ENCODE measurements around the gene PNLIPRP1.

The PNLIPRP1 gene

DNA sequence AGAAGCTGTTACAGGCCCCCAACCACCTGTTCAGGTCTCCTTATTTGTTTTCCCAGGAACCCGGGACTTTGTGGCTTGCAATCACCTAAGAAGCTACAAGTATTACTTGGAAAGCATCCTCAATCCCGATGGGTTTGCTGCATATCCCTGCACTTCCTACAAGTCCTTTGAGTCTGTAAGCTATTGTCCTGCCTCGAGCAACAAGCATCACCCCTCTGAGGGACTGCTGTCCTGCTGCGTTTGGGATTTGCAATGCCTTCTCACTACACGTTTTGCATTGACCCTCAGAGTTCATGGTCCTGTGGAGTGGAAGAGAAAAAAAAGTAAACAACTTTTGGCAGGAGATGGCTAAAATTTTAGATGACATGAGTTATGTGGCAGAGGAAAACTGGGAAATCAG lies 9.2 kb downstream of the PNLIPRP1 start:
- no peak for DNase-seq (ENCODE audit: low read depth)

GRCh38 chr10:116602648-116603400 lies 12.1 kb downstream of the PNLIPRP1 start:
- no peak for DNase-seq (ENCODE audit: low read depth)

DNA sequence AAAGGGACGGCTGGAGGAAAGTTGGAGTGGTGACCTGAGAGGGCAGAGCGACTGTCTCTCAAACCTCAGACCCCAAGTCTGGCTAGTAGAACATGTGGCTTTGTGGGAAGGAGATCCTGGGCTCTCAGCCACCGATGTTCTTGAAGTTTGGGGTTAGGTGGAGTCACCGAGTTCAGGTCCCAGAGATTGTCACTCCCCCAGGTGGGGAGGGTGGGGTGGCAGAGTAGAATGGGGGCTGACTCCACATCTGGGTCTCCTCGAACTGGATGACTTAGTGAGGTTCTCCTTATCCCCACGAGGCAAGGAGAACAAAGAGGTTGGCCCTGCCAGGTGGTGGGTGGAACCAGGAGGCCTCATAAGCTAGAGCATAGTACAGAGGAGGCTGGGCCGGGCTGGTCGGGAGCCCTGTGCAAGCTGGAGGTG lies 15.3 kb downstream of the PNLIPRP1 start:
- no peak for DNase-seq (ENCODE audit: low read depth)

- no peak for DNase-seq (ENCODE audit: low read depth)
Measured at GRCh38 chr10:116607336-116607735, 16.6 kb downstream of the PNLIPRP1 start.

GRCh38 chr10:116608686-116609594 lies 18.2 kb downstream of the PNLIPRP1 start:
- DNase-seq (ENCODE audit: low read depth): no peak

DNA sequence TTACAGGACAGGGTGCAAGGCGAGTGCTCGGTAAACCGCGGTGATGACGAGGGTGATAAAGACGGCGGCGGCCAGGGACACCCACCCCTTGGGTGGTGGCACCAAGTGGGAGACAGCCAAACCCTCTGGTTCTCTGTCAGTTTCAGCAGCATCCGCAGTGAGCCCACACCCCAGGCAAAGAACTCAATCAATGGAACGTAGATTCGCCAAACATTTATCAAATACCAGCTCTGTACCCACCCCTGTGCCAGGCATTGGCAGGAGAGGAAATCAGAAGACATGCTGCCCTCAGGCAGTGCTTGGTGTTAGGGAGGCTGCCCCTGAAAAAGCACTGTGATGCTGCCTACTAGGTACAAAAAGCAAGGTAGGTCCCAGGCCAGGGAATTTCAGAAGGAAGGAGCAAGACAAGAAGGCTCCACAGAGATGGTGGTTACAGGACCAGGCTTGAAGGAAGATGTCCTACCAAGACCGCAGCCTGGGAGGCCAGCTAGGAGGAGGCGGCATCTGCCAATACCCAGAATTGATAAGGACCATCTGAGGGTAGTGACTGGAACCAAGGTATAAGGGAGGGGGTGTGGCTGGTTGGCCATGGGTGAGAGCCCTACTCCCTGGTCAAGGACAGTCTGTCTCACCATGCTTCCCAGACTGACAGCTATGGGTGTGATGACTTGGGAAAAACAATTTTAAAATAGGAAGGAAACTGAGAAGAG lies 19.8 kb downstream of the PNLIPRP1 start:
- DNase-seq (ENCODE audit: low read depth): no peak

DNA sequence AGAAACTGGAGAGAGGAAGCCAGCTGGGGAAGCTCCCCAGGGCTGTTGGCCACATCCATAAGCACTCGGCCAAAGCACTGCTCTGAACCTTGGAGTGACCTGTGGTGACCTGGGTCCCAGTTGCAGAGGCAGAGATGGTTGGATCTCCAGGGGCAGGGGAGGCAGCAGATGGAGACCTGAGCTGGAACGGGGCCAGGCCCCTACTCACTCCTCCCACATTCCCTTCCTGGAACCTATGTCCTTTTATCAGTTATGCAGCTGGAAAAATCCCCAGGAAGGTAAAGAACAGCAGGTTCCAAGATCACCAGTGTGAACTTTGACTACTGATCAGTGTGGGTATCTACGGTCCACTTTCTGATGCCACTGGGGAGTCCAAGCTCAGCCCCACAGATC lies 20.4 kb downstream of the PNLIPRP1 start:
- no peak for DNase-seq (ENCODE audit: low read depth)

- DNase-seq (ENCODE audit: low read depth): no peak
Measured at GRCh38 chr10:116612107-116612769, 21.5 kb downstream of the PNLIPRP1 start.

DNA sequence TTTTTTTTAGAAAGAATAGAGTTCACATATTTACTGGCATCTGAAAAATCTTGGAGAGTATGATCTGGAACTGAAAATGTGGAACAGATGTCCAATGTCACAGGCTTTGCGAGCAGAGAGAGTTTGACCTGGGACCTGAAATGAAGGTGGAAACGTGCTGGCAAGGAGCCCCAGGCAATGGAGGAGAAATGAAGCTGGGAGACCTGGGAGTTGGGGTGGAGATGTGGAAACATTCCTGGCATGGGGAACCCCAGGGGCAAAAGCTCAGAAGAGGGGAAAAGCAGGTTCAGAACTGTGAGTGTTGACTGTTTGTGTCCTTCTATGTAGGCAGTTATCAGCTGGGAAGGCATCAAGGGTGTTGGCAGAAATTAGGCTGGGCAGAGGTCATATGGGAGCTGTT lies 22.7 kb downstream of the PNLIPRP1 start:
- DNase-seq (ENCODE audit: low read depth): no peak

DNA sequence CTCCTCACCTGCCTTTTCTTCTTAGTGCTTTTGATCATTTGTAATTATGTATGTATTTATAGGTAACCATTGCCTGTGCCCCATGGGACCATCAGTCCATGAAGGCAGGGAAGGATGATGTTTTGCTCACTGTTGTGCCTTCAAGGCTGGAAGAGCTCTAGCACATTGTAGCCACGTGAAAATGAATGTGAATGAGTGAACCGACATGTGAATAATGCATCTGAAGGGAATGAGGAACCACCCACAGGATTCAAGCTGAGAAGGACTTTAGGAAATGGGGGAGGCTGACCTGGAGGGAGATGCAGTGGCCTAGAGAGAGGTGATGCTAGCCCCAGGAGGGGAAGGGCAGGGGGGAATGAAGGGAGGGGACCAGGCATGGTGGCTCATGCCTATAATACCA lies 24.0 kb downstream of the PNLIPRP1 start:
- no peak for DNase-seq (ENCODE audit: low read depth)

DNA sequence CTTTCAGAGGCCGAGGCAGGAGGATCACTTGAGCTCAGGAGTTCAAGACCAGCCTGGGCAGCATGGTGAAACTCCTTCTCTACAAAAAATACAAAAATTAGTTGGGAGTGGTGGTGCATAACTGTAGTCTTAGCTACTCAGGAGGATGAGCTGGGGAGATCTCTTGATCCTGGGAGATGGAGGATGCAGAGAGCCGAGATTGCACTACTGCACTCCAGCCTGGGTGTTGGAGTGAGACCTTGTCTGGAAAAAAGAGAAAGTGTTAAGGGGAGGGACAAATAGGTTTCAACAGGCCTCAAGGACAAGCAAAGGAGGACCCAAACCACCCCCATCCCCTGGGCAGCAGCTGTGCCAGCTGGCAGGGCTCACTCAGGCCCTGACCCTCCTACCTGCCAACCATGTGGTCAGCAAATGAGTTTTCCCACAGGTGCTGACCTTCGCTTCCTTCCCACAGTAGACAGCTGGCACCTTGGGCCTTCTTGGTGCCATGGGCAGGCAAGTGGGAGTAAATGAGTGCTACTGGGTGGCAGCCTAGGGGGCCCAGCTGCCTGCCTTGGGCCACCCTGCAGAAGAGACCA lies 24.5 kb downstream of the PNLIPRP1 start:
- no peak for DNase-seq (ENCODE audit: low read depth)

DNA sequence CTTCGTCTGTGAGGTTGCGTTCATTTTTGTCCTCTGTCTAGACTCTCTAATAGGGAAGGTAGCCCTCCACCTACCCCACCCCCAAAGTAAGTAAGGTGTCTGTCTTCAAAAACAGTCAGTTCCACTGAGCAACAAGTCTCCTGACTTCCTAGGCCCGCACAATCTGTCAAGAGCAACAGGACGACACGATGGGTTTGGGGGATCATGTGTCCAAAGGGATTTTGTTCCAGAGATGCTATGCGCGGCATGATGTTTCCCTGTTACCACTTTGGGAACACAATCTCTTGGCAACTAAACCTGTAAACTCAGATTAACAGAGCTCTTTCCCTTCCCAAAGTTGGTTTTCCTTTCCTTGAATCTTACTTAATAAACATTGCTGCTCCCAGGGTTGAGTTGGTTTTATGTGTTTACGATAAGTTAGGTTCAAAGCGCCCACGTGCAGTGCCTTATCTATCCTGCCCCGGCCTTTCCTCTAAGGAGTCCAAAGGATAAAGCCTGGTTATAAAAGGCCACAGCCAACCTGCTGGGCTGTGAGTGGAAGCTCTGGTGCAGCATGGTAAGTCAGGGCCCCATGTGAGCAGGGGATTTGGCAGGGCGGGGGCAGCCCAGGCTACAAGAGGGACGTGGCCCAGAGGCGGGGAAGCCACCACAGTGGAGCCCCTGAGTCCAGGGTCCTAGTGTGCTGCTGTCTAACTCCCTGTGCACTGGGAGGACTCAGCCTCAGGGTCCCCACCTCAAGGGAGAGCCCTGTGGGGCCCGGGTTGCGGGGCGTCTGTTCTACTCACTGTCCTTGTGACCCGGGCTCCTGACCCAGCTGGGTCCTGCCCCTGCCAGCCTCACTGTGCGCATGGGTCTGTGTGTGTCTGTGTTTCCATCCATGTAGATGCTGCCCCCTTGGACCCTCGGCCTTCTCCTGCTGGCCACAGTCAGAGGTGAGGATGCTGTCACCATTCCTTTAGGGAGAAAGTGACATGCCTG lies 30.0 kb downstream of the PNLIPRP1 start, which contains the start of gene PNLIPRP2:
Gene PNLIPRP2 (plus strand): TSS at position 531 of the 978 bp plus-strand sequence.
- DNase-seq (ENCODE audit: low read depth): no peak

- DNase-seq (ENCODE audit: low read depth): no peak
Measured at GRCh38 chr10:116621476-116621875, 30.7 kb downstream of the PNLIPRP1 start.

GRCh38 chr10:116621934-116622655 lies 31.3 kb downstream of the PNLIPRP1 start:
- DNase-seq (ENCODE audit: low read depth): no peak

- DNase-seq (ENCODE audit: low read depth): no peak
Measured at GRCh38 chr10:116625845-116626244, 35.1 kb downstream of the PNLIPRP1 start.

GRCh38 chr10:116626815-116627214 lies 36.1 kb downstream of the PNLIPRP1 start:
- no peak for DNase-seq (ENCODE audit: low read depth)

- no peak for DNase-seq (ENCODE audit: low read depth)
Measured at GRCh38 chr10:116627386-116627933, 36.7 kb downstream of the PNLIPRP1 start.

DNA sequence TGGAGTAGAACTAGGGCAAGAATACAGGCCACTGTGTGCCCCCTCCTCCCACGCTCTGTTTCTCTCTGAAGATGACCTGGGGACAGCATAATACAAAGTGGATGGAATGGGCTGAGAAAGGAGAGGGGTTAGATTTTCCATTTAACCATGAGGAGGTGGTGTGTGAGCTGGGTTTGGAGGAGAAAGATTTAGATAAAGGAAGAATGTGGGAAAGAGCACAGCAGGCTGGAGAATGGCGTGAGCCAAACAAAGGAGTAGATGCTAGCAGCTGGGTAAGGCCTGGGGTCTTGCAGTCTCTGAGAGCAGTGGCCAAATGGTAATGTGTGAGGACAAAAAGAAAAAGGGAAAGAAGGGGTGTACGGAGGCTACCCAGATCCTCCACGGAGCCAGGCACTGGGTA lies 38.6 kb downstream of the PNLIPRP1 start:
- DNase-seq (ENCODE audit: low read depth): no peak

- DNase-seq (ENCODE audit: low read depth): no peak
Measured at GRCh38 chr10:116630020-116630419, 39.3 kb downstream of the PNLIPRP1 start.

Data from iris pigment epithelial cell (primary cell).